Stimulated activated CD8-positive, alpha-beta memory T cell treated with anti-CD3 and anti-CD28 coated beads, Interleukin-4, amount 100 ng/mL, for 4 hours (primary cell): Measurements from ENCODE around the gene MAT2A.
"Not testable (repeated sequence)": the region's sequence is repeated elsewhere in the genome, so short reads cannot be mapped to it uniquely, and the experiment has no call there.

Source experiments
- DNase-seq, 2 donors: peaks; one replicate each; pipeline ENCODE4 v3.0.0-alpha.2; 2020; ENCODE audit warnings: low read depth in 2 of 2, low spot score in 1 of 2

Gene MAT2A

DNA sequence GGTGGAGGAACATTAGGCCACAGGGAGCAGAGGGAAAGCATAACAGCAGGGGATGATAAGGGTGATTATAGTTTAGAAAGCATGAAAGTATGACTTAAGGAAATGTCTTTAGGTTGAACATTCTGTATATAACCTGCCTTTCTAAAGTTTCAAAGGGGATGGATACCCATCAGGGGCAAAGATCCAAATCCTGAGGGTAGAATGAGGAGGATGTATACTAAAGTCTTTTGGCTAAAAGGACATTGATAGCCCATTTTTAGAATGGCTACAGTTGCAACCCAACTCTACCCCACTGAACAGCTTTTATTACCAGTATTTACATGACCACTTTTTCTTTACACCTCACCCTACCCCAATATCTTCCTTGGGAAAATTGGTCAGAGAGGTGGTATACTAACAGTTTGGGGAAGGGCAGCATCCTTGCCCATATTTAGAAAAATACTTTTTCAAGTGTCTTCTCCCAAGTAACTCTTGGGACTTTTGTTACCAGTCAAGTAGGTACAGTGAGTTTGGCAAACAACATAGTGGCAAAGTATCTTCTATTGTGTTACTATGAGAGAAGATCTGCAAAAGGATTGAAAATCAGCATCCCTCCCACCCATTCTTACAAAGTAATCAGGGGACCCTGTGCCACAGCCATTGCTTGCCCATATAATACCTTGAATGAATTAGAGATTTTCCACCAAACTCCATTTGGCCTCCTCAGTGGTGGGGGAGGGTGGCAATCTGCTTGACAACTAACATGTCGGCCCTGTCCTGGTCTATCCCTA is 8.3 kb downstream of the MAT2A start:
- DNase-seq, result no peak

DNA sequence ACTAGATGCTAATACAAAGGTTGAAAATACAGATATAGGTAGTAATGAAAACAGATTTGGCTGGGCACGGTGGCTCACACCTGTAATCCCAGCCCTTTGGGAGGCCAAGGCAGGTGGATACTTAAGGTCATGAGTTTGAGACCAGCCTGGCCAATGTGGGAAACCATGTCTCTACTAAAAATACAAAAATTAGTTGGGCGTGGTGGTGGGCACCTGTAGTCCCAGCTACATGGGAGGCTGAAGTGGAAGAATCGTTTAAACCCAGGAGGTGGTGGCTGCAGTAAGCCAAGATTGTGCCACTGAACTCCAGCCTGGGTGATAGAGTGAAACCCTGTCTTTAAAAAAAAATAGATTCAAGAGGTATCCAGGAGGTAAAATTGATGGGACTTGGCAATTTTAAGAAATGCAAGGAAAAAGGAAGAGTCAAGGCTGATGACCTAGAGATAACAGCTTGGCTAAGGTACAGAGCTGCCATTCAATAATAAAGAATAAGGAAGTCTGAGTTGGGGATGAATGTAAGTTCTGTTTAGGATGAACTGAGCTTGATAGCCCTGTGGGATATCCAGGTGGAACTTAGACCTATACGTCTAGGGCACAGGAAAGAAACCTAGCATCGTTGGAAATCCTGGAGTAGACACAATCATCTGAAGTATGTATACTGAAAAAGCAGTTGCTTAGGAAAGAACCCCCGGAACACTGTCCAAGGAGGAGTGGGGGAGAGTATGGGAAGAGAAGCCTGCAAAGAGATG is 9.1 kb downstream of the MAT2A start:
- no peak for DNase-seq

DNA sequence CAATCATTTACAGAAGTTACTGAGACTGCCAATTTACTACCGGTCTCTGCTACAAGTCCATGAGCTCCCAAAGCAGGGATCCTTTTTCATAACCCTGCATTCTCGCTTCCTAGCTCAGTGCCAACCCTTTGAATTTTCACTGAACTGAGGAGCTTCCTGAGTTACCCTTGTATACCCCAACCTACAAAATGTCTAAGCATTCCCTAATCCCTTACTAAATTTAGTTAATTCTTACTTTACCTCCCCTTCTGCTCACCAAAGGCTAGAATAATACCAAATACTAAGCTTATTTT is 9.6 kb downstream of the MAT2A start:
- DNase-seq, result no peak

GRCh38 chr2:85549095-85549494 is 10.1 kb downstream of the MAT2A start:
- no peak for DNase-seq

DNA sequence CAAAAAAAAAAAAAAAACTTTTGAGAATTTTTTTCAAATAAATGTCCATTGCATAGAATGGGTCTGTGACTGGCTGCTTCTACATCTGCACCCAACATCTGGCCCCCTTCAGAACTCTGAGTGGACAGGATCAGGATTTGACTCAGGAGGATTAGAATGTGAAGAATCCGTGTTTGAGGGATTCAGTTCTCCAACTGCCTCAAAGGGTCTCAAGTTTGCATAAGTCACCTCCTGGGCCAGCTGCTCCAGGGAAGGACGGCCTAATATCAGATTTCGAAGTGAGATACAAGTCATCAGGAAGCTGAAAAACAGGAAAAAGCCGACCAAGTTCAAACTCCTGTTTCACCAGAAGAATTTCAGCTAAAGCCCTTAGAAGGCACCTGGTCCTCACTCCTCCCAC is 10.9 kb downstream of the MAT2A start:
- no peak for DNase-seq

DNA sequence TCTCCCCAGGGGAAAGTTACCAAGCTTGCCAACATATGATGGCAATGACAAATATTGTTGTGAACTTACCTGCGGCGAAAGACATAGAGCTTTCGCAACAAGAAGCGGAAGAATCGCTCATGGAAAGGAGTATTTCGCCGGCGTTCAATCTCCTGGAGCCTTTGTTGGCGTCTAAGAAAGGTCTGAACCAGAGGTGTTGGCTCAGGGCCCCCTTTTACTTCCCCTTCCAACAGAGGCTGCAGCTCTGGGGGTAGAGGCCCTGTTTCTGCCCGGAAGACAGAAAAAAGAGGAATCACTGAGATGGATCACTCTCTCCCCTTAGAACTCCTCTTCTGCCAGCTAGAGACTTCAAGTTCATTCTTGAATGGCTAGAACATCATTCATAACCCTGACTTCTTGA is 11.5 kb downstream of the MAT2A start:
- DNase-seq, result no peak

DNA sequence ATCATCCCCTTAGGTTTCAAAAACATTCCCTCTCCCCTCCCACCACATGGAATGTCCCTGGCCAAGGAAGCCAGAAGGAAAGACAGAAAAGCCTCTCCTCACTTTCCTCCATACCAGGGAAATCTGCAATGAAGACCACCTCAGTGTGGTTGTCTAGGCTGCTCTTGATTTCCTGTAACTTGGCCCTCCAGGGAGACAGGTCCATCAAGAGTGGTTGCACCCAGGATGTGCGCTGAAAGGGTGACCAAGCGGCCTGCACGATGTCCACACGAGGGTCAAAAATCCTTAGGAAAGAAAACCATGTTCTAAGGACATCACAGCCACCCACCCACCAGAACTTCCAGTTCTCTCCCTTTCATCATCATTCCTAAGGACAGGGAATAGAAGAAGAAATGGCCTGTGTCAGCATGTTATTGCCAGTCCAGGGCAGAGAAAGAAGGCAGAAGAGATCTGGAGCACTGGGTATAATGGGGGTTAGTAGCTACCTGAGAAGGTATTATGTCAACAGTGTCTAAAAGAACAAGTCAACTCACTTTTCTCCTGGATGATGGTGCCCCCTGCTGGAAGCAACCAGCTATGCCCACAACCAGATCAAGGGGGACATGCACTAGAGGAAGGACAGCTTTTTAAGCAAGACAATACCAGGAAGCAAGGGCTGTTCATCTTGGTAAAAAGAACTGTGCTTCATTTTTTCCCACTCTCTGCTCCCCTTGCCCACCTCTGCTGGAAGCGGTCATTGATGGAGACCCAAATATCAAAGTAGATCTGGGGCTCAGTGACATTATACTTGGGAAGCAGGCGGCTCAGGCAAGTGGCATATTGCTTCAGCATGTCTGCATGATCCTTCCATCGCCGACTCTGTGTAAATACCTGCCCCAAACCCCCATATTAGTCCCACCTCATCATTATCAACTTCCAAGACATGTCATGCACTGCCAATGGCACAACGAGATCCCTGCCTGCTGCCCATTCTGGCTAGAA is 13.0 kb downstream of the MAT2A start:
- peak; percentile 72 to 84 for DNase-seq

- DNase-seq, result no peak
Observed at GRCh38 chr2:85553184-85553583, 14.2 kb downstream of the MAT2A start.

- no peak for DNase-seq
Observed at GRCh38 chr2:85554980-85555612, 16.1 kb downstream of the MAT2A start.

- DNase-seq, result no peak
Observed at GRCh38 chr2:85557130-85557529, 18.2 kb downstream of the MAT2A start.

GRCh38 chr2:85558160-85558559 is 19.2 kb downstream of the MAT2A start:
- DNase-seq, result no peak

DNA sequence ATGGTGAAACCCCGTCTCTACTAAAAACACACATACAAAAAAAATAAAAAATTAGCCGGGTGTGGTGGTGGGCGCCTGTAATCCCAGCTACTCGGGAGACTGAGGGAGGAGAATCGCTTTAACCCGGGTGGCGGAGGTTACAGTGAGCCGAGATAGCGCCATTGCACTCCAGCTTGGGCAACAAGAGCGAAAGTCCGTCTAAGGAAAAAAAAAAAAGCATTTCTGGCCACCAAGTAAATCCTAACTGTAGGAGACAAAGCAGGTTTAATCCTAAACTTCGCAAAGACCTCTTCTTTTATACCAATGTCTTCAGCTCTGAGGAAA is 21.4 kb downstream of the MAT2A start:
- not testable (repeated sequence) for DNase-seq

DNA sequence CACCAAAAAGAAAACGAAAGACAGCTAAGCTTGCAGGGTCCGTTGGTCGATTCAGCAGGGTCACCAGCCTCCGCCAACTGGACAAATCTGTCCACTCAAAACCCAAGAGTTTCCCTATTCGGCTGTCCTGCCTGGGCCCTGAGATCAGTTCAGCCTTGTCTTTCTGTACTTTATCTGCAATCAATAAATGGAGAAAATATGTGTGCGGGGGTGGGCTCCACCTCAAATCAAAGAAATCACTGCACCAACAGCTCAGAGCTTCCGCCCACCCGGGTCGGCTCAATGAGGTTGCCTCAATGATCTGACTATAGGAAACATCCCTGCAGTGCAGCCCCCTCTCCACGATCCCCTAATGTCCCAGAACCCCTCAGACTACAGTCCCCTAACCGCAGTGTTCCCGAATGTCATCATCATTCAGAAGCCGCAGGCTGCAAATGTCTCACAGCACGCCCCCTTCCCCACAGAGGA is 21.9 kb downstream of the MAT2A start:
- DNase-seq, result no peak

- peak; percentile 87 to 90 for DNase-seq
Observed at GRCh38 chr2:85561280-85562212, 22.6 kb downstream of the MAT2A start, which contains the start of gene GGCX. Gene GGCX (minus strand): TSS chr2:85561493. CDS start chr2:85561428, 65 bp downstream.

GRCh38 chr2:85564144-85564563 is 25.2 kb downstream of the MAT2A start:
- DNase-seq, result no peak

GRCh38 chr2:85566265-85566664 is 27.3 kb downstream of the MAT2A start:
- DNase-seq, result no peak

DNA sequence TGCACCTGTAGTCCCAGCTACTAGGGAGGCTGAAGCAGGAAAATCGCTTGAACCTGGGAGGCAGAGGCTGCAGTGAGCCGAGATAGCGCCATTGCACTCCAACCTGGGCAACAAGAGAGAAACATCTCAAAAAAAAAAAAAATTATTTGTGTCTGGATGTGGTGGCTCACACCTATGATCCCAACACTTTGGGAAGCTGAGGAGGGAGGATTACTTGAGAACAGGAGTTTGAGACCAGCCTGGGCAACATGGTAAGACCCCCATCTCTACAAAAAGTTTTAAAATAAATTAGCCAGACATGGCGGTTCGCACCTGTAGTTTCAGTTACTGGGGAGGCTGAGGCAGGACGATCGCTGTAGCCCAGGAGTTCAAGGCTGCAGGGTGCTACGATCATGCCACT is 36.8 kb downstream of the MAT2A start:
- DNase-seq, result no peak

DNA sequence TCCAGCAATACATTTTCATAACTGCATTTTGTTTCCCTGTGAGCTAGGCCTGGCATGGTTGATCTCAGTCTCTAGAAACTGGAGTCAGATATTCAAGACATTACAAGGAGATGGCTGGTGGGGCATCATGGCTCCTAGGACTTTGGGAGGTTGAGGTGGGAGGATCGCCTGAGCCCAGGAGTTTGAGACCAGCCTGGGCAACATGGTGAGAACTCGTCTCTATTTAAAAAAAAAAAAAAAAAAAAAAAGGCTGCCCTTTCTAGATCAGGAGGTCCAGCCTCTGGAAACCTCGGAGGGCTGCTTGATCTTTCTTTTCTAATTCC is 38.1 kb downstream of the MAT2A start:
- DNase-seq, result no peak

- DNase-seq, result peak; percentile 27 to 40
Observed at GRCh38 chr2:85577386-85578242, 38.6 kb downstream of the MAT2A start, which contains the start of gene VAMP8. Gene VAMP8 (plus strand): TSS chr2:85577586. CDS start chr2:85577647, 61 bp downstream.
